ENCODE measurements around the gene MED27.

MED27 gene

GRCh38 chr9:131860430-131860829 lies 219.2 kb downstream of the MED27 start:
- DNase-seq (ENCODE audit: low read depth, low spot score): no peak

GRCh38 chr9:131858147-131858546 lies 221.5 kb downstream of the MED27 start:
- DNase-seq (ENCODE audit: low read depth, low spot score): no peak

- peak; percentile 45 for DNase-seq (ENCODE audit: low read depth, low spot score)
Observed at GRCh38 chr9:131856105-131856504, 223.6 kb downstream of the MED27 start.

- no peak for DNase-seq (ENCODE audit: low read depth, low spot score)
Observed at GRCh38 chr9:131854896-131855613, 224.6 kb downstream of the MED27 start.

GRCh38 chr9:131854334-131854733 lies 225.3 kb downstream of the MED27 start:
- no peak for DNase-seq (ENCODE audit: low read depth, low spot score)

GRCh38 chr9:131853434-131853833 lies 226.2 kb downstream of the MED27 start:
- no peak for DNase-seq (ENCODE audit: low read depth, low spot score)

GRCh38 chr9:131851414-131851813 lies 228.3 kb downstream of the MED27 start:
- DNase-seq (ENCODE audit: low read depth, low spot score): no peak

GRCh38 chr9:131849391-131849790 lies 230.3 kb downstream of the MED27 start:
- DNase-seq (ENCODE audit: low read depth, low spot score): no peak

- DNase-seq (ENCODE audit: low read depth, low spot score): no peak
Observed at GRCh38 chr9:131848570-131849160, 231.0 kb downstream of the MED27 start.

GRCh38 chr9:131847665-131848354 lies 231.9 kb downstream of the MED27 start:
- no peak for DNase-seq (ENCODE audit: low read depth, low spot score)

GRCh38 chr9:131845305-131846298 lies 234.1 kb downstream of the MED27 start:
- DNase-seq (ENCODE audit: low read depth, low spot score): no peak

GRCh38 chr9:131844745-131845118 lies 234.9 kb downstream of the MED27 start:
- no peak for DNase-seq (ENCODE audit: low read depth, low spot score)

- DNase-seq (ENCODE audit: low read depth, low spot score): no peak
Observed at GRCh38 chr9:131843989-131844744, 235.5 kb downstream of the MED27 start.

GRCh38 chr9:131841765-131842318 lies 237.8 kb downstream of the MED27 start:
- DNase-seq (ENCODE audit: low read depth, low spot score): no peak

GRCh38 chr9:131840751-131841702 lies 238.6 kb downstream of the MED27 start:
- DNase-seq (ENCODE audit: low read depth, low spot score): no peak

GRCh38 chr9:131840220-131840619 lies 239.4 kb downstream of the MED27 start:
- no peak for DNase-seq (ENCODE audit: low read depth, low spot score)

GRCh38 chr9:131839281-131840084 lies 240.2 kb downstream of the MED27 start:
- no peak for DNase-seq (ENCODE audit: low read depth, low spot score)

GRCh38 chr9:131838530-131839280 lies 241.0 kb downstream of the MED27 start:
- no peak for DNase-seq (ENCODE audit: low read depth, low spot score)

All from iPS DF 19.7 (cell line).